Measurements from ENCODE around the gene SS18L1. TPM values are rescaled to one million over a fixed set of nuclear protein-coding genes. Genes with fewer than 3 reads are reported as not detected.

SS18L1 gene
- total RNA-seq, 4 donors from 2014 or later = 12.4 to 23.1 (median 13.7) TPM

- H3K4me1 ChIP-seq = no peaks in the 10 kb centered on the region
- H3K27me3 ChIP-seq = no peaks in the 10 kb centered on the region
- H3K9me3 ChIP-seq = no peaks in the 10 kb centered on the region
- WGBS, 2 donors = 90 to 95% methylated on average over 24 to 26 of the region's 29 CpGs
- H3K27ac ChIP-seq = no peak overlapping the region
- TF ChIP-seq CTCF (IDR thresholded peaks at IDR 0.05) (no peak), EP300 (IDR thresholded peaks at IDR 0.05) (no peak), POLR2A (IDR thresholded peaks at IDR 0.05) (no peak)
- DNase-seq (ENCODE audit: low spot score in 2 of 2) = no peak
- H3K36me3 ChIP-seq = peaks cover 2 to 98% (median 8%) of the 10 kb centered on the region in 3 donors
- H3K4me3 ChIP-seq = no peak overlapping the region
Observed at GRCh38 chr20:62163986-62164762, 20.6 kb downstream of the SS18L1 start.

GRCh38 chr20:62164879-62165761, 21.6 kb downstream of the SS18L1 start:
- H3K27me3 ChIP-seq = no peaks in the 10 kb centered on the region

GRCh38 chr20:62165762-62166399, 22.3 kb downstream of the SS18L1 start:
- DNase-seq (ENCODE audit: low spot score in 2 of 2) = no peak
- 69 to 95% methylated on average over 17 to 19 of the region's 25 CpGs for WGBS, 2 donors
- no peak overlapping the region for H3K4me3 ChIP-seq
- H3K4me1 ChIP-seq = no peaks in the 10 kb centered on the region
- H3K27ac ChIP-seq = no peak overlapping the region
- H3K36me3 ChIP-seq = peaks cover 2 to 97% (median 8%) of the 10 kb centered on the region in 3 donors
- no peaks in the 10 kb centered on the region for H3K9me3 ChIP-seq
- H3K27me3 ChIP-seq = no peaks in the 10 kb centered on the region
- TF ChIP-seq EP300 (IDR thresholded peaks at IDR 0.05) = no peak
- TF ChIP-seq CTCF (IDR thresholded peaks at IDR 0.05) = no peak
- TF ChIP-seq POLR2A (IDR thresholded peaks at IDR 0.05) = no peak

More at GRCh38 chr20:62164879-62165761, 21.6 kb downstream of the SS18L1 start:
- WGBS, 2 donors = 93 to 96% methylated on average over 36 to 41 of the region's 41 CpGs
- Histone ChIP-seq H3K4me1 (no peaks in the 10 kb centered on the region), H3K27ac (no peak overlapping the region), H3K4me3 (no peak overlapping the region), H3K36me3 (peaks cover 2 to 100% (median 8%) of the 10 kb centered on the region in 3 donors), H3K9me3 (no peaks in the 10 kb centered on the region)
- TF ChIP-seq EP300 (IDR thresholded peaks at IDR 0.05) (no peak), POLR2A (IDR thresholded peaks at IDR 0.05) (no peak), CTCF (IDR thresholded peaks at IDR 0.05) (no peak)
- no peak for DNase-seq (ENCODE audit: low spot score in 2 of 2)

GRCh38 chr20:62167474-62167873, 23.9 kb downstream of the SS18L1 start:
- Histone ChIP-seq H3K36me3 (peaks cover 2 to 83% (median 8%) of the 10 kb centered on the region in 3 donors), H3K27me3 (no peaks in the 10 kb centered on the region), H3K9me3 (no peaks in the 10 kb centered on the region), H3K4me3 (no peak overlapping the region), H3K4me1 (no peaks in the 10 kb centered on the region), H3K27ac (no peak overlapping the region)
- 82 to 85% methylated on average over 5 to 6 of the region's 6 CpGs for WGBS, 2 donors
- DNase-seq (ENCODE audit: low spot score in 2 of 2) = no peak
- TF ChIP-seq POLR2A (IDR thresholded peaks at IDR 0.05) (no peak), EP300 (IDR thresholded peaks at IDR 0.05) (no peak), CTCF (IDR thresholded peaks at IDR 0.05) (no peak)
